Heart left ventricle (tissue), 13 donors: ENCODE measurements around the gene PLA2G4D.

Experiments
- CTCF ChIP-seq, 12 donors: fragments of 200-600 bp; sonication (generic) in 4 of 12; IDR thresholded peaks; one replicate each; pipeline versions ENCODE4 v1.5.0 to v1.8.0; 2018 to 2022; ENCODE audit warnings: antibody characterized with exemption in 12 of 12, mild to moderate bottlenecking in 5 of 12
- POLR2A ChIP-seq, 2 donors: fragments of 450-650 bp; IDR thresholded peaks; one replicate each; pipeline ENCODE4 v1.6.1; 2017; ENCODE audit warnings: antibody characterized with exemption in 2 of 2, mild to moderate bottlenecking in 2 of 2, moderate library complexity in 2 of 2
- donor health status: ischemic (EF 13 %, LVEDD 7.1; RV severe dilation, severe dysfunction).
- donor health status: DM: no; HTN: yes; CAD: no.
- donor health status: DM: no; HTN: no; CAD: no.
- donor health status: ischemic (EF 25% LVEDD 6.9; RV normal size, moderate dysfunction).
- donor health status: ischemic (EF 25% LVEDD 5.7; RV mildly dilated, moderate dysfunction).
- donor health status: ischemic (EF 35%, LVEDD 5.7; RV mildly dilated, moderate dysfunction).
- donor health status: nonischemic (EF 11% LVEDD 7.7; RV severe dilation, severe dysfunction).
- donor health status: DM: yes; HTN: yes; CAD: no.
- donor health status: PGD.
- donor health status: ischemic (EF 29% LVEDD 5.4; RV normal size, mild dysfunction).
- donor health status: nonischemic (EF 23%, LVEDD 6.1; RV moderate dilation, normal function).

DNA sequence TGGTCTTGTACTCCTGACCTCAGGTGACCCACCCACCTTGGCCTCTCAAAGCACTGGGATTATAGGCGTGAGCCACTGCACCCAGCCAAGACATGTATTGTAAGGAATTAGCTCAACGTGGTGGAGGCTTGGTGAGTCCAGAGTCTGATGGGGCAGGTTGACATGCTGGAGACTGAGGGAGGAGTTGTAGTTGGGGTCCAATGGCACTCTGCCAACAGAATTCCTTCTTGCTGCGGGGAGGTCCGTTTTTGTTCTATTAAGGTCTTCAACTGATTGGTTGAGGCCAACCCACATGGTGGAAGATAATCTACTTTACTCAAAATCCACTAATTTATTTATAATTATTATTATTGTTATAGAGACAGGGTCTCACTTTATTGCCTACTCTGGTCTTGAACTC is 30.1 kb downstream of the PLA2G4D start:
- TF ChIP-seq CTCF (IDR thresholded peaks at IDR 0.05) (no peak), POLR2A (IDR thresholded peaks at IDR 0.05) (no peak)
